ENCODE measurements around the gene VDR. TPM values are rescaled to one million over a fixed set of nuclear protein-coding genes. Genes with fewer than 3 reads are reported as not detected.

The VDR gene
- total RNA-seq, 2 donors from 2014 or later, result 1.3 to 3.1 TPM

GRCh38 chr12:47908738-47909137 is 3.9 kb upstream of the VDR start:
- no peak for TF ChIP-seq CTCF (IDR thresholded peaks at IDR 0.05)
- TF ChIP-seq POLR2A (IDR thresholded peaks at IDR 0.05), result no peak
- ATAC-seq, result no peak
- H3K4me3 ChIP-seq, result no peak overlapping the region
- no peaks in the 10 kb centered on the region for H3K9me3 ChIP-seq
- intact Hi-C loops (cut with DNase I), result no loop called here
- no peaks in the 10 kb centered on the region for H3K36me3 ChIP-seq (replicated peaks in 1 of 2; ENCODE audit: insufficient read depth in 1 of 2, low read depth in 2 of 2)
- no peak for DNase-seq
- no peaks in the 10 kb centered on the region for H3K27me3 ChIP-seq
- no peak overlapping the region for H3K27ac ChIP-seq
- H3K4me1 ChIP-seq, result peaks cover 17% of the 10 kb centered on the region

GRCh38 chr12:47907851-47908454 is 3.2 kb upstream of the VDR start:
- Histone ChIP-seq H3K4me1 (peaks cover 24% of the 10 kb centered on the region), H3K27me3 (no peaks in the 10 kb centered on the region), H3K27ac (no peak overlapping the region), H3K4me3 (no peak overlapping the region), H3K9me3 (no peaks in the 10 kb centered on the region), H3K36me3 (replicated peaks in 1 of 2; ENCODE audit: insufficient read depth in 1 of 2, low read depth in 2 of 2) (no peaks in the 10 kb centered on the region)
- ATAC-seq (no peak), DNase-seq (no peak)
- 60 to 63% methylated on average over 3 to 4 of the region's 4 CpGs for WGBS, 2 donors
- TF ChIP-seq CTCF (IDR thresholded peaks at IDR 0.05) (no peak), POLR2A (IDR thresholded peaks at IDR 0.05) (no peak)
- intact Hi-C loops (cut with DNase I), result no loop called here

GRCh38 chr12:47903927-47904712 is 674 bp downstream of the VDR start:
- Histone ChIP-seq H3K9me3 (no peaks in the 10 kb centered on the region), H3K4me3 (peak overlapping the region; percentile 15 to 29), H3K36me3 (replicated peaks in 1 of 2; ENCODE audit: insufficient read depth in 1 of 2, low read depth in 2 of 2) (no peaks in the 10 kb centered on the region), H3K27me3 (no peaks in the 10 kb centered on the region), H3K27ac (peak overlapping the region; percentile 53 to 94 (median 86)), H3K4me1 (peaks cover 33% of the 10 kb centered on the region)
- ATAC-seq, result no peak
- intact Hi-C loops (cut with DNase I), result no loop called here
- peak; percentile 25 to 75 (median 50) for DNase-seq
- TF ChIP-seq CTCF (IDR thresholded peaks at IDR 0.05) (no peak), POLR2A (IDR thresholded peaks at IDR 0.05) (no peak)
- WGBS, 2 donors, result 3% methylated on average over 7 of the region's 7 CpGs

GRCh38 chr12:47903151-47903611 is 1.6 kb downstream of the VDR start:
- ATAC-seq (no peak), DNase-seq (peak in 3 of 4 donors; percentile 24 to 43 (median 36))
- intact Hi-C loops (cut with DNase I), result no loop called here
- H3K9me3 ChIP-seq, result no peaks in the 10 kb centered on the region
- H3K36me3 ChIP-seq (replicated peaks in 1 of 2; ENCODE audit: insufficient read depth in 1 of 2, low read depth in 2 of 2), result no peaks in the 10 kb centered on the region
- H3K27me3 ChIP-seq, result no peaks in the 10 kb centered on the region
- WGBS, 2 donors, result 57 to 76% methylated on average over 3 of the region's 3 CpGs
- peaks cover 33% of the 10 kb centered on the region for H3K4me1 ChIP-seq
- no peak overlapping the region for H3K4me3 ChIP-seq
- TF ChIP-seq CTCF (IDR thresholded peaks at IDR 0.05) (no peak), POLR2A (IDR thresholded peaks at IDR 0.05) (no peak)
- no peak overlapping the region for H3K27ac ChIP-seq
